H9 (cell line): ENCODE measurements around the gene ELOVL4. TPM values are rescaled to one million over a fixed set of nuclear protein-coding genes. Genes with fewer than 3 reads are reported as not detected.

Experiments
- DNase-seq: peaks from one replicate; pipeline ENCODE4 v3.0.0-alpha.2; 2017
- H2AFZ ChIP-seq: one replicate; pipeline ENCODE4 v1.6.1; 2013; ENCODE audit warnings: mild to moderate bottlenecking, low read length, control low read depth, moderate library complexity
- H2AK5ac ChIP-seq: 2 replicates; pipeline ENCODE4 v1.6.1; 2013; ENCODE audit warnings: low read length, control low read depth, mixed read lengths; ENCODE audit not compliant: insufficient read length
- H2BK120ac ChIP-seq: one replicate; pipeline ENCODE4 v1.6.1; 2013; ENCODE audit warnings: low read depth, mild to moderate bottlenecking, low read length, control low read depth, inconsistent platforms; ENCODE audit not compliant: poor library complexity, severe bottlenecking
- H2BK12ac ChIP-seq: 2 replicates; pipeline ENCODE4 v1.6.1; 2013; ENCODE audit warnings: low read length, control low read depth, mixed read lengths, low read depth; ENCODE audit not compliant: insufficient read length
- H2BK15ac ChIP-seq: 2 replicates; pipeline ENCODE4 v1.6.1; 2013; ENCODE audit warnings: low read depth, low read length, control low read depth
- H2BK20ac ChIP-seq: one replicate; pipeline ENCODE4 v1.6.1; 2013; ENCODE audit warnings: low read depth, mild to moderate bottlenecking, low read length, control low read depth, inconsistent platforms; ENCODE audit not compliant: poor library complexity, severe bottlenecking
- H2BK5ac ChIP-seq: 2 replicates; pipeline ENCODE4 v1.6.1; 2013; ENCODE audit warnings: low read length, control low read depth, mixed read lengths; ENCODE audit not compliant: insufficient read length
- H3K14ac ChIP-seq: 2 replicates; pipeline ENCODE4 v1.6.1; 2013; ENCODE audit warnings: low read length, control low read depth; ENCODE audit not compliant: insufficient read depth
- H3K18ac ChIP-seq: 2 replicates; pipeline ENCODE4 v1.6.1; 2013; ENCODE audit warnings: low read depth, mild to moderate bottlenecking, mixed read lengths, low read length, control low read depth; ENCODE audit not compliant: insufficient read length
- H3K23ac ChIP-seq: 2 replicates; pipeline ENCODE4 v1.6.1; 2013; ENCODE audit warnings: low read length, control low read depth, mixed read lengths, low read depth; ENCODE audit not compliant: insufficient read length
- H3K23me2 ChIP-seq: 2 replicates; pipeline ENCODE4 v1.6.1; 2013; ENCODE audit warnings: low read depth, mild to moderate bottlenecking, mixed read lengths, low read length, control low read depth; ENCODE audit not compliant: insufficient read length, poor library complexity, severe bottlenecking
- H3K27ac ChIP-seq: 2 replicates; pipeline ENCODE4 v1.5.1; 2013; ENCODE audit warnings: low read length, control low read depth, mixed read lengths, low read depth; ENCODE audit not compliant: insufficient read length
- H3K27me3 ChIP-seq: 2 replicates; pipeline ENCODE4 v1.6.1; 2013; ENCODE audit warnings: low read length, control low read depth, inconsistent platforms; ENCODE audit not compliant: insufficient read depth
- H3K4ac ChIP-seq: 2 replicates; pipeline ENCODE4 v1.6.1; 2013; ENCODE audit warnings: low read depth, mild to moderate bottlenecking, control low read depth, inconsistent platforms, low read length, moderate library complexity
- H3K4me1 ChIP-seq: 2 replicates; pipeline ENCODE4 v1.6.1; 2013; ENCODE audit warnings: low read length, control low read depth, inconsistent platforms; ENCODE audit not compliant: insufficient read depth
- H3K4me2 ChIP-seq: 2 replicates; pipeline ENCODE4 v1.6.1; 2013; ENCODE audit warnings: low read length, control low read depth, mixed read lengths; ENCODE audit not compliant: insufficient read length, insufficient read depth
- H3K56ac ChIP-seq: 2 replicates; pipeline ENCODE4 v1.6.1; 2013; ENCODE audit warnings: low read depth, mild to moderate bottlenecking, mixed read lengths, low read length, control low read depth; ENCODE audit not compliant: insufficient read length
- H3K79me1 ChIP-seq: 2 replicates; pipeline ENCODE4 v1.6.1; 2013; ENCODE audit warnings: low read depth, mild to moderate bottlenecking, moderate library complexity, low read length, control low read depth, inconsistent platforms; ENCODE audit not compliant: insufficient read depth, poor library complexity, severe bottlenecking
- H3K79me2 ChIP-seq: 2 replicates; pipeline ENCODE4 v1.6.1; 2013; ENCODE audit warnings: low read length, control low read depth, inconsistent platforms; ENCODE audit not compliant: insufficient read depth
- H3K9ac ChIP-seq: 2 replicates; pipeline ENCODE4 v1.6.1; 2013; ENCODE audit warnings: low read length, control low read depth, mixed read lengths; ENCODE audit not compliant: insufficient read length; ENCODE audit errors: extremely low read depth
- H3K9me3 ChIP-seq: one replicate; pipeline ENCODE4 v1.6.1; 2013; ENCODE audit warnings: low read depth, low read length, inconsistent platforms; ENCODE audit not compliant: control insufficient read depth
- H3T11ph ChIP-seq: one replicate; pipeline ENCODE4 v1.6.1; 2013; ENCODE audit warnings: mild to moderate bottlenecking, low read length, control low read depth, inconsistent platforms
- H4K20me1 ChIP-seq: one replicate; pipeline ENCODE4 v1.6.1; 2013; ENCODE audit not compliant: control insufficient read depth, insufficient read length, insufficient read depth
- H4K5ac ChIP-seq: 2 replicates; pipeline ENCODE4 v1.6.1; 2013; ENCODE audit warnings: low read depth, mild to moderate bottlenecking, mixed read lengths, low read length, control low read depth; ENCODE audit not compliant: insufficient read length
- H4K8ac ChIP-seq: replicated peaks from 2 replicates; pipeline ENCODE4 v1.6.1; 2013; ENCODE audit warnings: low read length, control low read depth, mixed read lengths, low read depth; ENCODE audit not compliant: insufficient read length
- H4K91ac ChIP-seq: 2 replicates; pipeline ENCODE4 v1.6.1; 2013; ENCODE audit warnings: low read depth, mild to moderate bottlenecking, moderate library complexity, mixed read lengths, low read length, control low read depth; ENCODE audit not compliant: insufficient read length
- H3K27ac Mint-ChIP-seq, 3 experiments: 2 replicates in 2 of 3; 3 replicates in 1 of 3; pipeline ENCODE4 v1.8.0; 2020 to 2021; ENCODE audit warnings: mixed read lengths in 3 of 3, mild to moderate bottlenecking in 1 of 3, moderate library complexity in 1 of 3
- H3K27me3 Mint-ChIP-seq: 2 replicates; pipeline ENCODE4 v1.8.0; 2021; ENCODE audit warnings: low read depth, mild to moderate bottlenecking, moderate library complexity, mixed read lengths
- H3K36me3 Mint-ChIP-seq, 3 experiments: 2 replicates in 2 of 3; 3 replicates in 1 of 3; pipeline ENCODE4 v1.8.0; 2020 to 2021; ENCODE audit warnings: low read depth in 3 of 3, mixed read lengths in 3 of 3; ENCODE audit not compliant: insufficient read depth in 1 of 3
- H3K4me1 Mint-ChIP-seq, 2 experiments: 2 replicates each; pipeline ENCODE4 v1.8.0; 2020; ENCODE audit warnings: mixed read lengths in 2 of 2
- H3K4me3 Mint-ChIP-seq, 2 experiments: 2 replicates in 1 of 2; 3 replicates in 1 of 2; pipeline ENCODE4 v1.8.0; 2020 to 2021; ENCODE audit warnings: mild to moderate bottlenecking in 2 of 2, mixed read lengths in 2 of 2, moderate library complexity in 1 of 2
- H3K9me3 Mint-ChIP-seq, 2 experiments: 2 replicates in 1 of 2; 3 replicates in 1 of 2; pipeline ENCODE4 v1.8.0; 2020; ENCODE audit warnings: mild to moderate bottlenecking in 2 of 2, mixed read lengths in 2 of 2, moderate library complexity in 1 of 2
- WGBS: extraction: QIAGEN DNeasy Blood & Tissue Kit; methylation state at CpG from one replicate; pipeline ENCODE4 v1.1.7; 2013; ENCODE audit warnings: missing lambda C conversion rate, low lambda C conversion rate, mixed read lengths; ENCODE audit not compliant: insufficient read length; ENCODE audit errors: extremely low coverage; 5-methylcytosine and 5-hydroxymethylcytosine counted together
- total RNA-seq: library from RNA; stranded (reverse); gene quantifications from 2 replicates; pipeline ENCODE4 v1.2.1, GENCODE V29; 2021
- TF ChIP-seq, protein P1 (sequence below): fragments of 200-600 bp; sonication (generic); conservative IDR thresholded peaks from 3 replicates; pipeline ENCODE4 v1.8.0; 2021; ENCODE audit warnings: antibody characterized with exemption, mild to moderate bottlenecking

The ELOVL4 gene
- total RNA-seq, 1 experiment from 2014 or later, result 10.1 TPM

DNA sequence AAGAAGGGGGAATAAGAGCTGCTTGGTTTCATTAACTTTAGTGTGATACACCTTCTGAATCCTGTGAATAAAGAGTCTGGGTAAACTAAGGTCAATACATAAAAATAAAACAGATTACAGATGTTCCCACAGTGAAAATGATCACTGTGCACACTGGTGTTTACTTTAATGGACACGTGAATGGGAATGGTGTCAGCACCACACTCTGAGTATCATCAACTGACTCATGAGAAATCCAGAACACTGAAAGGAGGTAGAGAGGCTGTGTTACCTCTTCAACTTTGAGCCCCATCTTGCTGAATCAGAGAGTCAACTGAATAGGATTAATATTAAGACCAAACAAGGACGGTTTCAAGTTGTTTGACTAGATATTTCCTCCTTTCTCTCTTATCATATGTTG lies 75.0 kb downstream of the ELOVL4 start:
- no peaks in the 10 kb centered on the region for H4K20me1 ChIP-seq
- H3K4me3 Mint-ChIP-seq, result no peak overlapping the region
- no peak overlapping the region for H2AK5ac ChIP-seq
- H3K23ac ChIP-seq, result no peak overlapping the region
- H2AFZ ChIP-seq, result no peak overlapping the region
- no peak overlapping the region for H3K18ac ChIP-seq
- H4K8ac ChIP-seq, result no peak overlapping the region
- no peak overlapping the region for H4K91ac ChIP-seq
- no peaks in the 10 kb centered on the region for H3K27me3 ChIP-seq
- no peak overlapping the region for H3K4me2 ChIP-seq
- no peak overlapping the region for H2BK20ac ChIP-seq
- H2BK15ac ChIP-seq, result no peak overlapping the region
- no peak overlapping the region for H3K14ac ChIP-seq
- no peak overlapping the region for H3K27ac ChIP-seq
- no peaks in the 10 kb centered on the region for H3K79me1 ChIP-seq
- no peak for DNase-seq
- no peak overlapping the region for H3K4ac ChIP-seq
- peaks cover 19 to 23% of the 10 kb centered on the region in 2 experiments for H3K4me1 Mint-ChIP-seq
- peaks cover 2% of the 10 kb centered on the region for H3K23me2 ChIP-seq
- no peak overlapping the region for H3K9ac ChIP-seq
- H3K9me3 Mint-ChIP-seq, result no peaks in the 10 kb centered on the region
- no peaks in the 10 kb centered on the region for H3K79me2 ChIP-seq
- no peak overlapping the region for H3K56ac ChIP-seq
- no peak overlapping the region for H2BK12ac ChIP-seq
- no peaks in the 10 kb centered on the region; a peak in 1 of 7 replicates for H3K36me3 Mint-ChIP-seq
- WGBS, result no CpG with 5 or more reads among the region's 2 CpGs
- H3K9me3 ChIP-seq, result no peaks in the 10 kb centered on the region
- H3T11ph ChIP-seq, result no peak overlapping the region
- no peak overlapping the region for H2BK5ac ChIP-seq
- H4K5ac ChIP-seq, result no peak overlapping the region
- no peak overlapping the region for H2BK120ac ChIP-seq
- TF ChIP-seq, protein P1, sequence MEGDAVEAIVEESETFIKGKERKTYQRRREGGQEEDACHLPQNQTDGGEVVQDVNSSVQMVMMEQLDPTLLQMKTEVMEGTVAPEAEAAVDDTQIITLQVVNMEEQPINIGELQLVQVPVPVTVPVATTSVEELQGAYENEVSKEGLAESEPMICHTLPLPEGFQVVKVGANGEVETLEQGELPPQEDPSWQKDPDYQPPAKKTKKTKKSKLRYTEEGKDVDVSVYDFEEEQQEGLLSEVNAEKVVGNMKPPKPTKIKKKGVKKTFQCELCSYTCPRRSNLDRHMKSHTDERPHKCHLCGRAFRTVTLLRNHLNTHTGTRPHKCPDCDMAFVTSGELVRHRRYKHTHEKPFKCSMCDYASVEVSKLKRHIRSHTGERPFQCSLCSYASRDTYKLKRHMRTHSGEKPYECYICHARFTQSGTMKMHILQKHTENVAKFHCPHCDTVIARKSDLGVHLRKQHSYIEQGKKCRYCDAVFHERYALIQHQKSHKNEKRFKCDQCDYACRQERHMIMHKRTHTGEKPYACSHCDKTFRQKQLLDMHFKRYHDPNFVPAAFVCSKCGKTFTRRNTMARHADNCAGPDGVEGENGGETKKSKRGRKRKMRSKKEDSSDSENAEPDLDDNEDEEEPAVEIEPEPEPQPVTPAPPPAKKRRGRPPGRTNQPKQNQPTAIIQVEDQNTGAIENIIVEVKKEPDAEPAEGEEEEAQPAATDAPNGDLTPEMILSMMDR, result no peak
- no peak overlapping the region for H3K27ac Mint-ChIP-seq
- H3K4me1 ChIP-seq, result no peaks in the 10 kb centered on the region
- H3K27me3 Mint-ChIP-seq, result peaks cover 4% of the 10 kb centered on the region
